8988T (cell line): ENCODE data around the gene SVIL.
"Not testable (repeated sequence)": the region's sequence is repeated elsewhere in the genome, so short reads cannot be mapped to it uniquely, and the experiment has no call there.

Experiments
- DNase-seq: peaks from one replicate; pipeline ENCODE4 v3.0.0; 2011

SVIL gene

DNA sequence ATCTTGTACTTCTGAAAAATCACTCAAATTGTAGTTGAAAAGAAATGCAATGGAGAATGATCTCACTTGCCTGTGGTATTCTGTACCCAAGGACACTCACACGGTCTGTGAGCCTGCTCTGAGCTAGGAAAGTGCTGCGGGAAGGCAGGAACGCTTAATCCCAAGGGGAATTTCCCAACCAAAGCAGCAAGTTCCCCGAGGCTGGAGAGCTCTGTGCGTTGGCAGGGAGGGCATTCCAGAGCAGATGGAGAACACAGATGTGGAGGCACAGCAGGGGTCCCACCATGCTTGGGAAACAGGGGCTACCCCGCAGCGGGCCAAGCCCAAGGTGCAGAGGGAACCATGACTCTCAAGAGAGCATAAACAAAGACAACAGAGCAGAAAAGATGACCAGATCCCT is 13.6 kb downstream of the SVIL start:
- no peak for DNase-seq

DNA sequence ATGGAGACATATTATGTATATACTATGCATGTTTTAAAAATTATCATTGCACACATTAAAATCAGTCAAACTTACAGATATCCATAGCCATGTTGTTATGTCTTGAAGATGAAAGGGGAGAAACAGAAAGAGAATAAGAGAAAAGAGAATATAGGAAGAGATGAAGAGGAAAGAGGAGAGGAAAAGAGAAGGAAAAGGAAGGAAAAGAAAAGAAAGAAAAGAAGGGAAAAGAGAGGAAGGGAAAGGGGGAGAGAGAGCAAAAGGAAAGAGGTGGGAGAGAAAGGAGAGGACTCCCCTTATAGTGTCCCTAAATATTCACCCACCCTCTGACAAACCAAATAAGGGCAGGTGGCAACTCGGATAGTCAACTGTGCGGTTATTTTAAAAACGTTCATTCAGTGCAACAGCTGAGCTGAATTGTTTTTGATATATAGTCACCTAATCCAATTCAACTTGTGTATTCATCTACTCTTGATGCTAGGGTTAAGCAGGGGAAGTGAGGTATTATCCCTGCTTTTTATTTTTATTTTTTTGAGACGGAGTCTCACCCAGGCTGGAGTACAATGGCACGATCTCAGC is 14.6 kb downstream of the SVIL start:
- no peak for DNase-seq

DNA sequence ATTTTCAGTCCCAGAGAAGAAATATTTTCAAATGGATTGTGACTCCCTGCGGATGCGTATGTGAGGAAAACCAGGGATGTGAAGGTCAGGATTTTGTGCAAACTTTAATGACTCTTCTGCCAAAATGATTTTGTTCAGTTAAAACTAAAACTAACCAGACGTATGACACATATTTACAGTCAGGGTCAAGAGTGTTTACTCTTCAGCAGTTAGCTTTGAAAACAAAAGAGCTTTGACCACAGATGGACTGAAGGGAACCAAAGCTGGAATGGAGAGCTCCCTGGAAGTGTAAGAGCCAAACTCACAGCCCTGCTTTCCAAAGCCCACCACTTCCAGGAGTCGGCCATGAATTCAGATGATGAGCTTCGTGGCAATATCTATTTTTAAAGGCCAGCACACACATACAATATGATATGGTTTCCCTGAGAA is 15.5 kb downstream of the SVIL start:
- no peak for DNase-seq

DNA sequence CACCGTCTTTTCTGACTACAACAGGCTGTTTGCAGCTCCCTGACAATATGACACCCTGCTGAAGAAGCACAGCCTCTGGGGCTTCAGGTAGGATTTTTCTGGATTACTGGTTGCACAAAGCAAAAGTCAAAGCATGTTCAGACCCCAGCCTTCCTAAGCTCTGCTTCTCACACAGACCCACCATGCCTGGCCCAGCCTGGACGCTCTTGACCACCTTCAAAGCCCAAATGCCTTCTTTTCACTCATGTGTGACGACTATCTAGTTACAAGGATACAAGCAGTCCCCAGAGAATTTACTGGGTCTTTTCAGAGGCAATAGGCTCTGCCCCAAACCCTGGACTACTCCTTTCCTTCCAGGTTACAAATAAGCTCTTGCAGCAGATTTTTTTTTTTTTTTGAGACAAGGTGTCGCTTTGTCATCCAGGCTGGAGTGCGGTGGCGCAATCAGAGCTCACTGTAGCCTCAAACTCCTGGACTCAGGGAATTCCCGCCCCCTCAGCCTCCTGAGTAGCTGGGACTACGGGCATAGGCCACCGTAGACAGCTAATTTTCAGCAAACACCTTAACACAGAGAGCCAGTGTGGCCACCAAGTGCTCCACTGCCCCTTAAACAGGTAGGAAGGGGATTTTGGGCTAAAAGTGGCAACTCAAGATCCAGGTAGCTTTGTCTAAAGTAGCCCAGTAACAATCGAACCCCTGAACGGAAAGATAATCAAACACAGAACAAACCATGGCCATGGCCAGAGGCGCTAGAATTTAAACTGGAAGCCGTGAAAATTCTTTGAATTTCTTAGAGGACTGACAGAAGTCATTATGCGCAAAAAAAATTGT is 16.2 kb downstream of the SVIL start:
- no peak for DNase-seq

DNA sequence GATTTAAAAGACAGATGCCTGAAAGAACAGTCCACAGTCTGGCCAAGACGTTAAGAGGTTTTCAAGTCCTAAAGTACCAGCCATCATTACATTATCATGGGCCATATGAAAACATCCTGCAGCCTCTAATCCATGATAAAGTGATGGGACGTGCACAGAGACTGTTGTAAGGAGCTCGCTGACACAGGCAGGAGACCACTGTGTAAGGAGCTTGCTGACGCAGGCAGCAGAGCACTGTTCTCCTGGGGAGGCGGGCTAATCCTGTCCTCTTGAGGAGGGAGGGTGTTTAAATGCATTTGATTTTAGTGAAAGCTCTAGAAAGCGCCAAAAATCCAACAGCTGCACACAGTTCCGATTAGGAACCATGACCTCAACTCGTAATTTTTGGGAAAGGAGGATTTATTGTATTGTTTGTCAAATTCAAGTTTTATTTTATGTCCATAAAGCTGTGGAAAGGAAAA is 16.9 kb downstream of the SVIL start:
- no peak for DNase-seq

DNA sequence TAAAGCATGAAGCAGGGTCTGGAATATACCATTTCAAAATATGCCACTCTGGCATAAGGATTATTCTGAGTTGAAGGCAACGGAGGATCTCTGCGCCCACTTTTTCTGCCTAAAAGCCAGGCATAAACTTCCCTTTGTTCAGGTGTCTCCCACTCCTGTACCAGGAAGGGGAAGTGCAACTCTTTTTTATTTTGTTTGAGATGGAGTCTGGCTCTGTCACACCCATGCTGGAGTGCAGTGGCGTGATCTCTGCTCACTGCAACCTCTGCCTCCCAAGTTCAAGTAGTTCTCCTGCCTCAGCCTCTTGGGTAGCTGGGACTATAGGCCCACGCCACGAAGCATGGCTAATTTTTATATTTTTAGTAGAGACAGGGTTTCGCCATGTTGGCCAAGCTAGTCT is 18.2 kb downstream of the SVIL start:
- DNase-seq: no peak

DNA sequence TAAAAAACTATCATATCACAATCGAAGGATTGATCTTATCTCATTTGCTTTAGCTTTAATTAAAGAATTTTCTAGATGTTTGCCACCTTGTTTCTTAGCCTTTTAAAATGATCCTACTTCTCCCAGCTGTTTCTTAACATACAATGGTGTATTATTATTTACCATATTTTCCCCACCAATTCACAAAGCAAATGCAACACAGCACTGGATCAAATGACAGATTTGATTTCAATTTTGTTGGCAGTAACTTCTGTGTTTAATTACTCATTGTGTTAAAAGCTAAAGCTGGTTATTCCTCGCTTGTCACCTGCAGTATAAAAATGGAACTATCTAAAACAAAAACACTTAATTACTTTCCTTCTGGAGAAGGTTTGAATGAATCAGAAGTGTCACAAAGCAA is 19.6 kb downstream of the SVIL start:
- no peak for DNase-seq

DNA sequence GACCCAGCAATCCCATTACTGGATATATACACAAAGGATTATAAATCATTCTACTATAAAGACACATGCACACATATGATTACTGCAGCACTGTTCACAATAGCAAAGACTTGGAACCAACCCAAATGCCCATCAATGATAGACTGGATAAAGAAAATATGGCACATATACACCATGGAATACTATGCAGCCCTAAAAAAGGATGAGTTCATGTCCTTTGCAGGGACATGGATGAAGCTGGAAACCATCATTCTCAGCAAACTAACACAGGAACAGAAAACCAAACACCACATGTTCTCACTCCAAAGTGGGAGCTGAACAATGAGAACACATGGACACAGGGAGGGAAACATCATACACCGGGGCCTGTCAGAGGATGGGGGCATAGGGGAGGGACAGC is 20.5 kb downstream of the SVIL start:
- not testable (repeated sequence) for DNase-seq

DNA sequence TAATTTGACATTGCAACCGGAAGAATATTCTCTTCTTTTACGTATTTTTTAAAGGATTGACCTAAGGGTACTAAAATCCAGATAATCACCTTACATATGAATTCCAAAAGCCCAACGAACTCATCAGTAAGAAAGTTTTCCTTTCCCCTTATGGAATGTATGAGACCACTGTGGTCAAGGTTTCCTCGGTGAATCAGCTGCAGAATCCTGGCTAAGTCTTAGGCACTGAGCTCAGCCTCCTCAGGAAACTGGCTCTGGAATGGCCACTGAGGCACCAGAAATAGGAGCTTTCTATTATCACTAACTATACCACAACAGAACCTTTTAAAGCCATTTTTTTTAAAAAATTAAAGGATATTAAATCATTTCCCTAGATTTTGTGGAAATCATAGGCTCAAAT is 21.0 kb downstream of the SVIL start:
- DNase-seq: no peak

DNA sequence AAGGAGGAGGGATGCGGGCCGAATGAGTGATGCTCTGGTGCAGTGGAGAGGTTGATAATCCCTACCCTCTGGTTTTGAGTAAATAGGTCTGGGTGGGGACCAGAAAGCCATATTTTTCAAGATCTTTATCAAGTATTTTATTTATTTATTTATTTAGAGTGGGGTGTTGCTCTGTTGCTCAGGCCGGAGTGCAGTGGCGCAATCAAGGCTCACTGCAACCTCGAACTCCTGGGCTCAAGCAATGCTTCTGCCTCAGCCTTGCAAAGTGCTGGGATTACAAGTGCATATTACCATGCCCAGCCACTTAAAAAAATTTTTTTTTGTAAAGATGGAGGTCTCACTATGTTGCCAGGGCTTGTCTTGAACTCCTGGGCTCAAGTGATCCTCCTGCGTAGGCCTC is 21.6 kb downstream of the SVIL start:
- no peak for DNase-seq

DNA sequence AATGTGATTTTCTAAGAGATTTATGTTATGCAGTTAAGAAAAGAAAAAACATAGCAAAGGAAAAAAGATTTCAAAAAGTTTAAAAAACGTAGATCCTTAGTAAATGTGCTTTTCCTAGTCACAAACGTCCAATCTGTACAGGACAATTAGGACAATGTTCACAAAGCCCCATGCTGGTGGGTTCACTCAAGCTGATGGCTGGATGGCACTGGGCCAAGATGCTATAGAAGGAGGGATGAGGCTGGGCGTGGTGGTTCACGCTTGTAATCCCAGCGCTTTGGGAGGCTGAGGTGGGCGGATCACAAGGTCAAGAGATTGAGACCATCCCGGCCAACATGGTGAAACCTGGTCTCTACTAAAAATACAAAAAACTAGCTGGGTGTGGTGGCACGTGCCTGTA is 22.1 kb downstream of the SVIL start:
- DNase-seq: no peak

DNA sequence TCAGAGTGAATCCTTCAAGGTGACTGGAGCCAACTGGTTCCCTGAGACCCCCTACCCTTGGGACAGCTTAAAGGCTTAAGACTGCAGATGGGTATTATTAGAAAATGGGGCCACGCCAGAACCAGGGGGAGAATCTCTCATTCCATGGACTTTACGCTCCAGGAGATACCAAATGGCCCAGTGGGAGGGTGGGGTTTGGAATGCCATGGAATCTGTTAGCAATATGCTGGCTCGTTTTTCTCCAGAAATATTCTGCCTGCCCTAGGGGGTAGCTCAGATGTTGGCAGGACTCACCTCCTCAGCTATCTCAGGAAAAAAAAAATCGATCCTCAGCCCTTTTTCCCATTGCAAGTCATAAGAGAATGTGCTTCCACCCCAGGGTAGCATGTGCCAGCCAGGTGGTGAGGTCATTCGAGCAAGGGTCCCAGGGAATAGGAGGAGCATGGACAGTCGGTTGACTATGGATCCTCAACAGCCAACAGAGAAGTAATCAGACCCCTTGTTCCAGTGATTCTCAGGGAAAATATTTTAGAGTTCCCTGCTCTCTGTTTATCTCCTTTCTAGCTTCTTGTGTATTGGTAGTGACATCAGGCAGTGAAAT is 22.9 kb downstream of the SVIL start:
- no peak for DNase-seq

DNA sequence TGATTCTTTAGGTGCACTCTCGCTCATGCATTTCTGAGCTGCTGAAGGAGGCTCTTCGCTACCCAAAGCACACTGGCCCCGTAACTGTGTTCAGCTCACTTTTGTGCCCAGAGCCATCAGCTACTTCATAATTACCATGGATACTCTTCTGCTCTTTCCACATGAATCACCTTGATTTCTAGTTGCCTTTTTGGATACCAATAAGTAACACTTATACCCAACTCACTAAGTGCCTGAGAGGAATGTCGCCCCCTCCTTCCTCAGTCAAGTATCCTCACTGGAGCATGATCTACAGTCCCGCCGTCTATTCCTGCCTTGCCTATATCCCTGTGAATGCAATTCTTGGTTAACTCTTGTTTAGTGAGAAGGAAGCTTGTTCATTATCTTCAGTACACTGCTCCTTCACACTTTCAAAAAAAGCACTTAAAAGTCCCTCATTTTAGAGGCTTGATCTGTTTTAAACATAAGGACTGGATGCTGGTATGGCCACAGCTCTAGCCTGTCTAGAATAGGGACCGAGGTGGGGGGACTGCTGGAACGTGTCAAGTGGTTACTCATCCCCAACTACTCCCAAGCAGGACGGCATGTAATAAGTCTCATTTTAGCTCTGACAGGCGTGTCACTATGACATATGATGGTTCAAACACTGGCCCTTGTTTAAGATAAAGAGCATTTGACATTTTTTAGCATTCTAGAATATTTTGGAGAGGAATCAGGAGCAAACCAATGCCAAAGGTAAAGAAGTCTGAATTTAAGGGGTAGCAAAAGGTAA is 23.7 kb downstream of the SVIL start:
- no peak for DNase-seq

DNA sequence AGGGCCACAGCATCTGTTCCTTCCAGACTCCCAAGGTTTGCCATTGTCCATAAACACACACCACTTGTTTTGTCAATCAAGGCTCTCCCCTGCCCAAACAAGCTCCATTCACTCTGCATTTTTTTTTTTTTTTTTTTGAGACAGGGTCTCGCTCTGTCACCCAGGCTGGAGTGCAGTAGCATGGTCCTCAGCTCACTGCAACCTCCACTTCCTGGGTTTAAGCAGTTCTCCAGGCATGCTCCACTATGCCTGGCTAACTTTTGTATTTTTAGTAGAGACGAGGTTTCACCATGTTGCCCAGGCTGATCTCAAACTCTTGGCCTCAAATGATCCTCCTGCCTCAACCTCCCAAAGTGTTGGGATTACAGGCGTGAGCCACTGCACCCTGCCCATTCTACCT is 24.4 kb downstream of the SVIL start:
- DNase-seq: not testable (repeated sequence)

DNA sequence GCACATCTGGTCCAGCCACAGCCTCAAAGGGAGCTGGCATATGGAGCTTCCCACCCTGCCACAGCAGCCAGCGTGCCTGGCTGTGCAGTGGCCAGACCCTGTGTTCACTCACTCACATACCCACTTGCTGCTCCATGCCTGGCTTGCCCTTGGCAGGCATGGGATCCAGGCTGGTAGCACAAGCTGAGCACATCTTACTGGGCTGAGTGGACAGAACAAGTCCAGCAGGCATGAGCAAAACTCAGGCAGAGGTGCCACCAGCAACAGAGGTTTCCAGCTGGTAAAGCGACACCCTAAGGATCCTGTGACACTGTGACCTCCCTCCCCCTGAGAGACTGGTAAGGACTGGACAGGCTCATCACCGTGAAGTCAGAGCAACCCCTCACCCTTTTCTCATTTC is 25.1 kb downstream of the SVIL start:
- no peak for DNase-seq

DNA sequence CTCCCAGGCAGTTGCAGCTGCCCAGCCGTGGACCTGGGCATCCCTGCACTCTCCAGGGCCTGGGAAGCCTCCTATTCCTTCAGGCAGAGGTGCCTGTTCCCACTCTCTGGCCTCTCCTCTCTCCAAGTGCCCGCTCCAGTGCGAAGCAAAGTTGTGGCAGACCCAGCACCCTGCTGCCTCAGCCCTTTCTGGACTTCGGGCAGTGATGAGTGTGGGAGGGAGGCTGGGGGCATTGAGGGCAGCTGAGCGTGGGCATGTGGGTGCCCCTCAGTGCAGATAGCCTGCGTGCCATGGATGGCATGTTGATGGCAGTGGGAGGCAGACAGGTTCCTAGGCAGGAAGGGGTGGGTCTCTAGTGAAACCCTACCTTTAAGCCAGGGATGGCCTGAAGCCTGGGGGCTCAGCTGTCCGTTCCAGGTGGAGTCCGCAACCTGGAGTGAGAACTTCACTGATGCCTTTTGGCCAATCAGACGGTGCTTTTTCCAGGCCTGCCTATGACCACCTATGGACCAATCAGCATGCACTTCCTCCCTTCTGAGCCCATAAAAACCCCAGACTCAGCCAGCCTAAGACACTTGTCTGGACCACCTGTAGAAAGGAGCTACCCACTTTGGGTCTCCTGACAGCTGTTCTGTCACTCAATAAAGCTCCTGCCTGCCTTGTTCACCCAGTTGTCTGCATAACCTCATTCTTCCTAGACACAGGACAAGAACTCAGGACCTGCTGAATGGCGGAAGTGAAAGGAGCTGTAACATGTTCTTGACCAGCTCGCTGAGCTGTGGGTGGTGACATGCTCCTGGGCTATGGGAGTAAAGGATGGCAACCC is 26.1 kb downstream of the SVIL start:
- DNase-seq: no peak

DNA sequence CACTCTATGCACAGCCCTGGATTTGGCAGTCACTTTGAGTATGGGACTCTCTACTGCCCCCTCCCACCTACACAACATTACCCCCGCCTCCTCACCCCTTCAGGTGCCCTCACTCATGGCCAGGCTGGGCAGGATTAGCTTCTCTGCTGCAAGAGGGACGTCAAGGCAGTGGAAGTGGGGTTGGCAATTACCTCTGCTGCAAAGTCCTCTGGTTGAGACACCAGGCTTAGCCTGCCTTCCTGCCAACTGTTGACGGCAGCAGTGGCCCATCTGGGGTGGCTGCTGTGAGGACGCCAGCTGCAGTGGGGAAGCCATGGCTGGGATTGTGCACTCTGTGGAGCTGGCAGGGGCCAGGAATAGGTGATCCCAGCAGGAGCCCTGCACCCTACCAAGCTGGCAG is 26.7 kb downstream of the SVIL start:
- DNase-seq: no peak

DNA sequence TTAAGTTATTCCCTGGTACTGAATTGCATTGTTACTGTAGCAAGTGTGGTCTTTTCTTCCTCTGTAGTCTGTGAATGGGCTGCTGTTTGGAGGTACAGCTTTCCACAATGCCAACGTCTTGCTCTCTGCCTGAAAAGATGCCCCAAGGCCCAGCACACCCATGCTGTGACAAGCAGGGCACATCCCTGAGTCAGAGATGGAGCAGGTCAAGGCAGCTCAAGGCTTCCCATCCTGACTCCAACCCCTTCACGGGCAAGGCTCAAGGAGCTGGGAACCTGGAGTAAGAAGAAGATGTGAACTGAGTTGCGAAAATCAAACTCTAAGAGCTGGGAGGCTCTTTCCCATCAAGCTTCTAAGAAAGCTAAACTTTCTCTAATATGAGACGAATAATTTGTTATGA is 27.2 kb downstream of the SVIL start:
- DNase-seq: no peak

DNA sequence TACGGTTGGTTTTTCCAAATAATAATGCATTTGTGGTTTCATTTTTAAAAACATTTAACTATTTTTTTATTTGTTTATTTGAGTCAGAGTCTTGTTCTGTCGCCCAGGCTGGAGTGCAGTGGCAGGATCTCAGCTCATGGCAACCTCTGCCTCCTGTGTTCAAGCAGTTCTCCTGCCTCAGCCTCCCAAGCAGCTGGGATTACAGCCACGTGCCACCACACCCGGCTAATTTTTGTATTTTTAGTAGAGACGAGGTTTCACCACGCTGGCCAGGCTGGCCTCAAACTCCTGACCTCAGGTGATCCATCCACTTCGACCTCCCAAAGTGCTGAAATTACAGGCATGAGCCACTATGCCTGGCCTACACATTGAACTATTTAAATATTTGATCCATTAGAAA is 28.1 kb downstream of the SVIL start:
- DNase-seq: not testable (repeated sequence)

DNA sequence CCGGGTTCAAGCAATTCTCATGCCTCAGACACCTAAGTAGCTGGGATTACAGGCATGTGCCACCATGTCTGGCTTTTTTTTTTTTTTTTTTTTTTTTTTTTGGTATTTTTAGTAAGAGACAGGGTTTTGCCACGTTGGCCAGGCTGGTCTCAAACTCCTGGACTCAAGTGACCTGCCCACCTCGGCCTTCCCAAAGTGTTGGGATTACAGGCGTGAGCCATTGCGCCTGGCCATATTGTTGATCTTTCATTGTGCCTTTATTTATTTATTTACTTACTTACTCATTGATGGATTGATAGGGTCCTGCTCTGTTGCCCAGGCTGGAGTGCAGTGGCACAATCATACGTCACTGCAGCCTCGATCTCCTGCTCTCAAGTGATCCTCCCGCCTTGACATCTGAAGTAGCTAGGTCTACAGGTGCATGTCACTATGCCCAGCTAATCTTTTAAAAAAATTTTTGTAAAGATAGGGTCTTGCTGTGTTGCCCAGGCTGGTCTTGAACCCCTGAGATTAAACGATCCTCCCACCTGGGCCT is 30.4 kb downstream of the SVIL start:
- no peak for DNase-seq

DNA sequence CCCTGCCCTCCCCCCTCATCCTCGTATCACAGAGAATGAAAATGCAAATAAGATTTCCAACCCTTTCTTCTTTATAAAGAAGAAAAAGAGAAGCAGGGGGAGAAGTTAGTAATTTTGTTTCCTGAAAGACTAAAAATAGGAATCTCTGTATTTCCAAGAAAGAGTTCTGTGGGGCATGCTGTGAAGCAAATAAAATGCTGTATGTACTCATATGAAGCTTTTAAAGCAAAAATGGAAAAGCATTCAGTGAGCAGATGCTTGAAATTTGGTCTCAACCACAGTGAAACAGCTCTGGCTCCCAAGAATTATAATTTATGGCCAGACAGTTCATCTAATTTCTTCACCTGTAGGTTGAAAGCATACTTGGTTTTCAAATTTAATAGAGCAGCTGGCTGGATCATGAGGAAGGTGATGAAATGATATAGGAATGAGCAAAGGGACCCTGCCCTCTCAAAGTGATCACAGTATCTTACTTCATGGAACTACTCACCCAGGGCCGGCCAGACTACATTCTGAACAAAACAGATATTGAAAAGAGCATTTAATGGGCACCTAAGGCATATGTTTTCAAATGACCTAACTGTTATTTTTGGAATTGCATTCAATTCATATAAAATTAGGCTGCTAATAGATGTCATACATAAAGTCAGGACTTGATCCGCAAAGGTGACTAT is 31.4 kb downstream of the SVIL start:
- DNase-seq: no peak

DNA sequence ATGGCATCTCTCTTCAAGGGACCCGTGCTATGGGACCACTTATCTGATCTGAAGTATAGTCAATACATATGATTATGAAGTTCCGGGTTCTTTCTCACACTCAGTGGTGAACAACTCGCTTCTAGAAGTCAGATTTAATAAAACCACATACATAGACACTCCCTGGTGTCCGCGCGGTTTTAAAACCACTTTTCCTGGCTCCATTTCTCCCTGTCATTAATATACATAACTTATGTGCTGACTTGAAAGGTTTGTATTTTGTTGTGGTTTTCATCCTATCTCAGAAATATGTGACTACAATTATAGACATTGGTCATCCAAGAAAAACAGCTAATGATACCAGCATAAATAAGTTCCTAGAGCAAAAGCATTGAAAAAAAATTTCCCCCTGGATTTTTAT is 34.0 kb downstream of the SVIL start:
- no peak for DNase-seq
